ENCODE results near the gene ZBED3. TPM values are rescaled to one million over a fixed set of nuclear protein-coding genes. Genes with fewer than 3 reads are reported as not detected.

Gene ZBED3
- total RNA-seq, 1 experiment from 2014 or later = 7.8 TPM

GRCh38 chr5:77086368-77086688 is 757 bp downstream of the ZBED3 start:
- Histone ChIP-seq H3K4ac (ENCODE audit: low read depth, low read length) (no peak overlapping the region; the same call in 1 of the 2 replicates), H3K23me2 (ENCODE audit: insufficient read length, low read depth, low read length, poor library complexity, severe bottlenecking) (peaks cover 10% of the 10 kb centered on the region), H3K4me2 (ENCODE audit: insufficient read depth, insufficient read length, low read length) (peak overlapping the region; percentile 91), H3K79me2 (ENCODE audit: insufficient read depth, low read length) (no peaks in the 10 kb centered on the region), H3K9ac (ENCODE audit: extremely low read depth, insufficient read length, low read length) (peak overlapping the region; percentile 79), H3K18ac (ENCODE audit: insufficient read length, low read depth, low read length) (peak overlapping the region; percentile 91), H2BK5ac (ENCODE audit: insufficient read length, low read length) (no peak overlapping the region), H3K4me1 (ENCODE audit: insufficient read depth, low read length) (peaks cover 5% of the 10 kb centered on the region; the same call in 1 of the 2 replicates), H3K27me3 (ENCODE audit: insufficient read depth, low read length) (no peaks in the 10 kb centered on the region), H3K27ac (ENCODE audit: insufficient read length, low read depth, low read length) (peak overlapping the region; percentile 57), H2BK15ac (ENCODE audit: low read depth, low read length) (no peak overlapping the region), H4K8ac (replicated peaks; ENCODE audit: insufficient read length, low read depth, low read length) (no peak overlapping the region), H3T11ph (ENCODE audit: low read length) (peak overlapping the region; percentile 89), H2AFZ (ENCODE audit: low read length) (no peak overlapping the region), H3K56ac (ENCODE audit: insufficient read length, low read depth, low read length) (no peak overlapping the region), H2AK5ac (ENCODE audit: insufficient read length, low read length) (no peak overlapping the region), H2BK12ac (ENCODE audit: insufficient read length, low read depth, low read length) (no peak overlapping the region), H3K14ac (ENCODE audit: insufficient read depth, low read length) (peak overlapping the region; percentile 93; the same call in 1 of the 2 replicates), H3K79me1 (ENCODE audit: insufficient read depth, low read depth, low read length, poor library complexity, severe bottlenecking) (no peaks in the 10 kb centered on the region), H3K23ac (ENCODE audit: insufficient read length, low read depth, low read length) (no peak overlapping the region), H4K91ac (ENCODE audit: insufficient read length, low read depth, low read length) (no peak overlapping the region), H4K20me1 (ENCODE audit: control insufficient read depth, insufficient read depth, insufficient read length) (no peaks in the 10 kb centered on the region), H2BK120ac (ENCODE audit: low read depth, low read length, poor library complexity, severe bottlenecking) (peak overlapping the region; percentile 95), H3K9me3 (ENCODE audit: control insufficient read depth, low read depth, low read length) (no peaks in the 10 kb centered on the region), H2BK20ac (ENCODE audit: low read depth, low read length, poor library complexity, severe bottlenecking) (no peak overlapping the region), H4K5ac (ENCODE audit: insufficient read length, low read depth, low read length) (peak overlapping the region; percentile 57)
- H3K4me3 Mint-ChIP-seq = peak overlapping the region; percentile 95
- H3K36me3 Mint-ChIP-seq (ENCODE audit: insufficient read depth in 1 of 3, low read depth in 3 of 3) = peaks cover 19 to 41% (median 37%) of the 10 kb centered on the region in 3 experiments
- no peak for DNase-seq
- peaks cover 8 to 17% of the 10 kb centered on the region in 2 experiments for H3K9me3 Mint-ChIP-seq
- no peaks in the 10 kb centered on the region; the same call in 1 of the 2 replicates for H3K27me3 Mint-ChIP-seq (ENCODE audit: low read depth)
- no peak for TF ChIP-seq CTCF (conservative IDR thresholded peaks at IDR 0.05)
- WGBS (ENCODE audit: extremely low coverage, insufficient read length, low lambda C conversion rate) = no CpG with 5 or more reads among the region's 6 CpGs
- peak overlapping the region; percentile 97 to 100 (median 99) for H3K27ac Mint-ChIP-seq
- H3K4me1 Mint-ChIP-seq = peaks cover 16 to 24% of the 10 kb centered on the region in 2 experiments
